Pancreas (tissue), 10 donors: ENCODE data around the gene LRRC43. TPM values are rescaled to one million over a fixed set of nuclear protein-coding genes. Genes with fewer than 3 reads are reported as not detected.

Experiments used
- ATAC-seq, 4 donors: fragments of 200-7000 bp; cut with Tn5 transposase; one replicate each; pipeline versions ENCODE4 v1.8.0 to v1.9.1; 2020; ENCODE audit warnings: mild to moderate bottlenecking in 4 of 4, moderate library complexity in 4 of 4
- DNase-seq, 6 donors: peaks; one replicate each; pipeline ENCODE4 v3.0.0-alpha.2; 2020
- FAIRE-seq: peaks from 2 replicates; lab custom pipeline; 2012; peaks lifted over from hg19 to GRCh38; lab: Jason Lieb, UNC
- H3K27ac ChIP-seq, 4 donors: fragments of 200-600 bp; sonication (generic); 1 replicate in 3 of 4; 2 replicates in 1 of 4; pipeline versions ENCODE4 v1.5.0 to v1.8.0; 2020
- H3K27me3 ChIP-seq, 4 donors: fragments of 200-600 bp; one replicate each; pipeline ENCODE4 v1.8.0; 2021
- H3K36me3 ChIP-seq, 3 donors: fragments of 200-600 bp; sonication (generic) in 1 of 3; one replicate each; pipeline versions ENCODE4 v1.5.0 to v1.8.0; 2020 to 2021
- H3K4me1 ChIP-seq, 3 donors: fragments of 200-600 bp; one replicate each; pipeline ENCODE4 v1.8.0; 2021
- H3K4me3 ChIP-seq, 4 donors: fragments of 200-600 bp; sonication (generic) in 2 of 4; one replicate each; pipeline versions ENCODE4 v1.5.0 to v1.8.0; 2020 to 2021
- H3K9me3 ChIP-seq, 4 donors: fragments of 200-600 bp; one replicate each; pipeline ENCODE4 v1.8.0; 2021
- WGBS, 2 donors: extraction: QIAGEN DNeasy Blood & Tissue Kit; methylation state at CpG; one replicate each; pipeline ENCODE4 v1.1.7; 2013; 5-methylcytosine and 5-hydroxymethylcytosine counted together
- intact Hi-C, 3 donors: fragments of 100-400 bp; cut with DNase I; formaldehyde crosslinking; loops; one replicate each; pipeline versions ENCODE4 v1.11.1 to v1.14.2; 2022
- polyA plus RNA-seq, 2 donors: library from polyadenylated mRNA; stranded (reverse); fragments of 200-250 nt; gene quantifications; one replicate each; pipeline ENCODE4 v1.2.3, GENCODE V29; 2013
- total RNA-seq, 6 donors: library from RNA; stranded (reverse); fragmentation: NEBNext Ultra II Directional in 4 of 6; extraction: Animal tissue kit (Norgen Biotek cat#: 25700) in 4 of 6; gene quantifications; one replicate each; pipeline versions ENCODE4 v1.2.1 to v1.2.4, GENCODE V29; 2021 to 2023
- TF ChIP-seq, protein P1 (sequence below), 4 donors: fragments of 200-600 bp; sonication (generic) in 3 of 4; IDR thresholded peaks; one replicate each; pipeline versions ENCODE4 v1.5.0 to v1.8.0; 2021; ENCODE audit warnings: antibody characterized with exemption in 4 of 4
- donor health status: healthy with polysubstance abuse.
- donor health status: DM: no; HTN: no; CAD: no; lungs with moderate emphysema.
- donor health status: DM: no; HTN: no; CAD: no.
- donor health status: control.
- donor health status: control.
- donor health status: Bipolar disorder and iron deficiency.
- donor health status: DM: yes; HTN: yes; CAD: no.
- donor health status: DM: no; HTN: no; CAD: no.
- donor health status: DM: no; HTN: no; CAD: no.
- donor health status: DM: yes; HTN: yes; CAD: no.

The LRRC43 gene
- total and polyA plus RNA-seq, 8 donors, result 0.12 to 1.6 (median 0.52) TPM

- intact Hi-C loops, result loop anchor here in 1 of 3 donors (10.0 kb wide), 2 partner anchors 135 to 275 kb away; partner anchors contain the start of gene CFAP251
- Histone ChIP-seq H3K4me3 (no peak overlapping the region), H3K36me3 (no peaks in the 10 kb centered on the region), H3K9me3 (no peaks in the 10 kb centered on the region), H3K27me3 (no peaks in the 10 kb centered on the region), H3K27ac (no peak overlapping the region), H3K4me1 (no peaks in the 10 kb centered on the region)
- TF ChIP-seq, protein P1, sequence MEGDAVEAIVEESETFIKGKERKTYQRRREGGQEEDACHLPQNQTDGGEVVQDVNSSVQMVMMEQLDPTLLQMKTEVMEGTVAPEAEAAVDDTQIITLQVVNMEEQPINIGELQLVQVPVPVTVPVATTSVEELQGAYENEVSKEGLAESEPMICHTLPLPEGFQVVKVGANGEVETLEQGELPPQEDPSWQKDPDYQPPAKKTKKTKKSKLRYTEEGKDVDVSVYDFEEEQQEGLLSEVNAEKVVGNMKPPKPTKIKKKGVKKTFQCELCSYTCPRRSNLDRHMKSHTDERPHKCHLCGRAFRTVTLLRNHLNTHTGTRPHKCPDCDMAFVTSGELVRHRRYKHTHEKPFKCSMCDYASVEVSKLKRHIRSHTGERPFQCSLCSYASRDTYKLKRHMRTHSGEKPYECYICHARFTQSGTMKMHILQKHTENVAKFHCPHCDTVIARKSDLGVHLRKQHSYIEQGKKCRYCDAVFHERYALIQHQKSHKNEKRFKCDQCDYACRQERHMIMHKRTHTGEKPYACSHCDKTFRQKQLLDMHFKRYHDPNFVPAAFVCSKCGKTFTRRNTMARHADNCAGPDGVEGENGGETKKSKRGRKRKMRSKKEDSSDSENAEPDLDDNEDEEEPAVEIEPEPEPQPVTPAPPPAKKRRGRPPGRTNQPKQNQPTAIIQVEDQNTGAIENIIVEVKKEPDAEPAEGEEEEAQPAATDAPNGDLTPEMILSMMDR (IDR thresholded peaks at IDR 0.05), result no peak
- ATAC-seq (no peak), FAIRE-seq (no peak), DNase-seq (peak in 1 of 6 donors; percentile 58)
- 78 to 82% methylated on average over 32 to 34 of the region's 34 CpGs for WGBS, 2 donors
These were observed 6.9 kb downstream of the LRRC43 start for GRCh38 chr12:122189626-122190475.

DNA sequence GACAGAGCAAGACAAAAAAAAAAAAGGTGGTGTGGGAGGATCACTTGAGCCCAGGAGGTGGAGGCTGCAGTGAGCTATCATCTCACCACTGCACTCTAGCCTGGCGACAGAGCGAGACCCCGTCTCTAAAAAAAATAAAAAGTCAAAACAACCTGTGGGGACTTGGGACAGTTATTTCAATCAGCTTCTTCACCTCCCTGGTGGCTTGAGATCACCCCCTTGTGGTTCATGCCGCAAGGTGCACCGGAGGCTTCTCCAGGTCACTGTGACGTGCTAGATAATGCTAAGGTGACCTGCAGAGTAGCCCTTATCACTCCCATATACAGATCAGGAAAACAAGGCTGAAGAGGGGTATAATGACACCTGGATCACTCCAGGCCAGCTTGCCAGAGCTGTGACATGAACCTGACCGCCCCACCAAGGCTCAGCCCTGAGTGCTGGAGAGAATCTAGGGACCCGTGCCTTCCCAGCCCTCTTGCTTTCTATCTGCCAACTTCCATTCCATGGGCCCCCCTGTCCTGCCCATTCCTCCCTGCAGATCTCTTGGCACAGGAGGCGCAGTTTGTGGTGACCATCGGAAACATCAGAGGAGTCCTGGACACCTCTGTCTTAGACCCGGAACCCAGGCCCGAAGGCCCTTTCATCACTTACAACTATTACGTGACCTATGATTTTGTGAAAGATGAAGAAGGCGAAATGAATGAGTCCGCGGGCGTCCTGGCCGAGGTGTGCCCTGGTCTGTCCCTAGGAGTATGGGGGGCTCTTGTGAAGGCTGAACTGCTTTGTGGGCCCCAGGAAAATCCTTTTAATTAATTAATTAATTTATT is 8.1 kb downstream of the LRRC43 start:
- TF ChIP-seq, protein P1 (IDR thresholded peaks at IDR 0.05), result peak; percentile 53 to 73 (median 71)
- no peak overlapping the region for H3K27ac ChIP-seq
- no peaks in the 10 kb centered on the region for H3K27me3 ChIP-seq
- H3K36me3 ChIP-seq, result no peaks in the 10 kb centered on the region
- H3K4me1 ChIP-seq, result no peaks in the 10 kb centered on the region
- H3K9me3 ChIP-seq, result no peaks in the 10 kb centered on the region
- ATAC-seq, result peak; percentile 82 to 100 (median 96)
- intact Hi-C loops, result loop anchor here in 1 of 3 donors (10.0 kb wide), 1 partner anchor 276 kb away; the partner anchor contains the start of gene CFAP251
- WGBS, 2 donors, result 50 to 57% methylated on average over 18 of the region's 18 CpGs
- DNase-seq, result peak; percentile 64 to 85 (median 75)
- FAIRE-seq, result no peak
- H3K4me3 ChIP-seq, result no peak overlapping the region

DNA sequence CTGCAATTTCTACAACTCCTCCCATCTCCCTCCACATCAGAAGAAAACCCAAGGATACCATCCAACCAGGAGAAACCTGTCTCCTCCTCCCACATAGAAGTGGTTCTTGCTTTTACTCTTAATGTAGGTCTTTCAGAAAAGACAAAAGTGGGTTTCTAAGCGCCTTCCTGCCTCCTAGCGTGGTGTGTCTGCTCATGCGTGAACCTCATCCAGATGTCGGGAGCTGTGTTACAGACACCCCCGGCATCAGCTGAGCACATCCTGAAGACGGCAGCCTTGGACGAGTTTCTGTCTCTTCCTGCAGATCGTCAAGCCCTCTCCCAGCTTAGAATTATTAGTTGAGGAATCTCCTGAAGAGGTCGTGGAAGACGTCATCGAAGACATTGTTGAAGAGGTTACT is 9.5 kb downstream of the LRRC43 start:
- FAIRE-seq (no peak), ATAC-seq (no peak), DNase-seq (no peak)
- Histone ChIP-seq H3K27me3 (no peaks in the 10 kb centered on the region), H3K27ac (no peak overlapping the region), H3K9me3 (no peaks in the 10 kb centered on the region), H3K4me1 (no peaks in the 10 kb centered on the region), H3K4me3 (no peak overlapping the region), H3K36me3 (no peaks in the 10 kb centered on the region)
- intact Hi-C loops, result loop anchor here in 1 of 3 donors (10.0 kb wide), 1 partner anchor 278 kb away; the partner anchor contains the start of gene CFAP251
- TF ChIP-seq, protein P1 (IDR thresholded peaks at IDR 0.05), result no peak
- 76 to 84% methylated on average over 11 of the region's 11 CpGs for WGBS, 2 donors

- 72 to 93% methylated on average over 1 of the region's 1 CpG for WGBS, 2 donors
- ATAC-seq (no peak), FAIRE-seq (no peak), DNase-seq (no peak)
- TF ChIP-seq, protein P1 (IDR thresholded peaks at IDR 0.05), result no peak
- H3K9me3 ChIP-seq, result no peaks in the 10 kb centered on the region
- no peak overlapping the region for H3K27ac ChIP-seq
- H3K4me1 ChIP-seq, result no peaks in the 10 kb centered on the region
- no peaks in the 10 kb centered on the region for H3K27me3 ChIP-seq
- no peaks in the 10 kb centered on the region for H3K36me3 ChIP-seq
- intact Hi-C loops, result loop anchor here in 1 of 3 donors (10.0 kb wide), 1 partner anchor 280 kb away; the partner anchor contains the start of gene CFAP251
- no peak overlapping the region for H3K4me3 ChIP-seq
These were observed 11.9 kb downstream of the LRRC43 start for GRCh38 chr12:122194804-122195203.
